Tibial nerve (tissue), 4 donors: ENCODE measurements around the gene PLEKHJ1. TPM values are rescaled to one million over a fixed set of nuclear protein-coding genes. Genes with fewer than 3 reads are reported as not detected.
A peak's percentile ranks its signal among the peaks of the same experiment; 100 is the strongest.

Source experiments
- DNase-seq, 2 donors: peaks; one replicate each; pipeline ENCODE4 v3.0.0-alpha.2; 2019; ENCODE audit warnings: low spot score in 2 of 2
- H3K27ac ChIP-seq, 4 donors: fragments of 200-600 bp; sonication (generic) in 3 of 4; one replicate each; pipeline ENCODE4 v1.5.1; 2017 to 2019; ENCODE audit warnings: mild to moderate bottlenecking in 1 of 4
- H3K27me3 ChIP-seq, 2 donors: fragments of 200-600 bp; sonication (generic) in 1 of 2; one replicate each; pipeline versions ENCODE4 v1.5.1 to v1.6.0; 2017 to 2019
- H3K36me3 ChIP-seq, 3 donors: fragments of 200-600 bp; sonication (generic); one replicate each; pipeline ENCODE4 v1.5.1; 2018 to 2019
- H3K4me1 ChIP-seq, 4 donors: fragments of 200-600 bp; sonication (generic) in 3 of 4; one replicate each; pipeline ENCODE4 v1.5.1; 2017 to 2019
- H3K4me3 ChIP-seq, 4 donors: fragments of 200-600 bp; sonication (generic) in 3 of 4; one replicate each; pipeline ENCODE4 v1.5.1; 2017 to 2019; ENCODE audit warnings: mild to moderate bottlenecking in 1 of 4, moderate library complexity in 1 of 4
- H3K9me3 ChIP-seq, 4 donors: fragments of 200-600 bp; sonication (generic) in 3 of 4; one replicate each; pipeline ENCODE4 v1.5.1; 2017 to 2019
- EP300 ChIP-seq, 2 donors: sonication (generic); formaldehyde crosslinking; IDR thresholded peaks; one replicate each; pipeline ENCODE4 v1.6.1; 2017; ENCODE audit warnings: antibody characterized with exemption in 2 of 2, mild to moderate bottlenecking in 1 of 2
- POLR2A ChIP-seq, 2 donors: fragments of 450-650 bp; IDR thresholded peaks; one replicate each; pipeline ENCODE4 v1.6.1; 2017; ENCODE audit warnings: antibody characterized with exemption in 2 of 2, mild to moderate bottlenecking in 2 of 2, moderate library complexity in 2 of 2
- WGBS, 2 donors: methylation state at CpG; one replicate each; pipeline ENCODE4 v1.1.5; 2018; 5-methylcytosine and 5-hydroxymethylcytosine counted together
- total RNA-seq, 4 donors: library from RNA; depleted of rRNA; stranded (reverse); fragments of >200 nt; gene quantifications; one replicate each; pipeline ENCODE4 v1.1.0, GENCODE V29; 2016
- TF ChIP-seq, protein P1 (sequence below), 5 experiments: fragments of 200-600 bp in 3 of 5; fragments of 450-650 bp in 2 of 5; sonication (generic) in 3 of 5; IDR thresholded peaks; one replicate each; pipeline ENCODE4 v1.5.1; 2016 to 2019; ENCODE audit warnings: antibody characterized with exemption in 5 of 5, mild to moderate bottlenecking in 3 of 5, moderate library complexity in 2 of 5

PLEKHJ1 gene
- total RNA-seq, 4 donors from 2014 or later: 37.3 to 67.5 (median 51.2) TPM

DNA sequence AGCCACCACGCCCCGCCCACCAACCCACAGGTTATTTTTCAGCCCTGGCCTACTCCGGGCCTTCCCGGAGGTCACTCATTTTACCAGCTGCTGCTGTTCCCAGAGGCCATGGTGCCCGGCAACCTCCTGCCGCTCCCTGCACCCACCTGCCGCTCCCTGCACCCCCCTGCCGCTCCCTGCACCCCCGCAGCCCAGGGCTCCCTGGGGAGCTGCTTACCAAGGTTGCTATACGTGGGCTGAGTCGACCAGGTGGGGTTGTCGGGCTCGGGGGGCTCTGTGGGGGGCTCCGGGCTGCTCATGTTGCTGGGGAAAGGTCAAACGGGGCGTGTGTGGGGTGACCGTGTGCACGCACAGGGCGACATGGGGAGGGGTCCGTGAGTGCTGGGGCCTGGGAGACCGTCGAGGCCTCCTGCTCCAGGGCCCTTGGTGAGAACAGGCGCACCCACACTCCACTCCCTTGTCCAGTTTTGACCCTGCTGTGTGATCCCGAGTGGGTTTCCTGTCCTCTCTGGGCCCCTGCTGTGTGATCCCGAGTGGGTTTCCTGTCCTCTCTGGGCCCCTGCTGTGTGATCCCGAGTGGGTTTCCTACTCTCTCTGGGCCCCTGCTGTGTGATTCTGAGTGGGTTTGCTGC, 44.6 kb upstream of the PLEKHJ1 start:
- Histone ChIP-seq H3K4me3 (no peak overlapping the region), H3K9me3 (no peaks in the 10 kb centered on the region), H3K27me3 (no peaks in the 10 kb centered on the region), H3K4me1 (peaks cover 0 to 41% (median 19%) of the 10 kb centered on the region in 4 donors), H3K36me3 (peaks cover 0 to 12% (median 0%) of the 10 kb centered on the region in 3 donors), H3K27ac (no peak overlapping the region)
- TF ChIP-seq EP300 (IDR thresholded peaks at IDR 0.05): no peak
- no peak for TF ChIP-seq POLR2A (IDR thresholded peaks at IDR 0.05)
- TF ChIP-seq, protein P1, sequence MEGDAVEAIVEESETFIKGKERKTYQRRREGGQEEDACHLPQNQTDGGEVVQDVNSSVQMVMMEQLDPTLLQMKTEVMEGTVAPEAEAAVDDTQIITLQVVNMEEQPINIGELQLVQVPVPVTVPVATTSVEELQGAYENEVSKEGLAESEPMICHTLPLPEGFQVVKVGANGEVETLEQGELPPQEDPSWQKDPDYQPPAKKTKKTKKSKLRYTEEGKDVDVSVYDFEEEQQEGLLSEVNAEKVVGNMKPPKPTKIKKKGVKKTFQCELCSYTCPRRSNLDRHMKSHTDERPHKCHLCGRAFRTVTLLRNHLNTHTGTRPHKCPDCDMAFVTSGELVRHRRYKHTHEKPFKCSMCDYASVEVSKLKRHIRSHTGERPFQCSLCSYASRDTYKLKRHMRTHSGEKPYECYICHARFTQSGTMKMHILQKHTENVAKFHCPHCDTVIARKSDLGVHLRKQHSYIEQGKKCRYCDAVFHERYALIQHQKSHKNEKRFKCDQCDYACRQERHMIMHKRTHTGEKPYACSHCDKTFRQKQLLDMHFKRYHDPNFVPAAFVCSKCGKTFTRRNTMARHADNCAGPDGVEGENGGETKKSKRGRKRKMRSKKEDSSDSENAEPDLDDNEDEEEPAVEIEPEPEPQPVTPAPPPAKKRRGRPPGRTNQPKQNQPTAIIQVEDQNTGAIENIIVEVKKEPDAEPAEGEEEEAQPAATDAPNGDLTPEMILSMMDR (IDR thresholded peaks at IDR 0.05): no peak
- DNase-seq: no peak
- WGBS, 2 donors: 61 to 68% methylated on average over 26 of the region's 26 CpGs

DNA sequence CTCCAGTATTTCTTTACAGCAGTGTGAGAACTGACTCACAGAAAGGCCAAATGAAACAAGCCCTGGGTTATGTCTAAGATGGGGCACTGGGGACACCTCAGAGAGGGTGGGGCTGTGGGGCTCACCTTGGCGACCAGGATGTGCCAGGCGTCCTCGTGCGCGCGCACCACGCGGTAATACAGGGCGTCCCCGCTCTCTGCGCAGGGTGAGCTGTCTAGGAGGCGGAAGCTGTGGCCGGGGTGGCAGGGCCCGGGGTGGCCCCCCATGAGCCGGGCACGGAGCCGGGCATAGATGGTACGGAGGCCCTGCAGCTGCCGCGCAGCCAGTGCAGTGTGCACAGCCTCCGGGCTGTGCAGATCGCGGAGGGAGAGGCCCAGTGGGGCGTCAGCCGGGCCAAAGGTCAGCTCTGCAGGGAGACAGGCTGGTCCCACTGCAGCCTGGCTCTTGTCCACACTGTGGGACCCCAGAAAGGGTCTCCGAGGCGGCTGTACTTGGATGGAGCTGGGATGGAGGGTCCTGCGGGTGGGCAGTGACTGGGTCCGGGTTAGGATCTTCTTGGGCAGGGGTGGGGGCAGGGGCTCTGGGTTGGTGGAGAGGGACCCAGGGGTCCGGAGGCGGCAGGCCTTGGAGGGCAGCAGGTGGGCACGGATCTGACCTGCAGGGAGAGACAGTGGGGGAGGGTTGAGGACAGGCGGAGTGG, 42.5 kb upstream of the PLEKHJ1 start:
- no peak for DNase-seq
- H3K9me3 ChIP-seq: no peaks in the 10 kb centered on the region
- no peak overlapping the region for H3K4me3 ChIP-seq
- no peak overlapping the region for H3K27ac ChIP-seq
- H3K36me3 ChIP-seq: peaks cover 0 to 19% (median 0%) of the 10 kb centered on the region in 3 donors
- WGBS, 2 donors: 84 to 85% methylated on average over 22 to 30 of the region's 33 CpGs
- TF ChIP-seq EP300 (IDR thresholded peaks at IDR 0.05) (no peak), POLR2A (IDR thresholded peaks at IDR 0.05) (no peak)
- TF ChIP-seq, protein P1 (IDR thresholded peaks at IDR 0.05): no peak
- peaks cover 0 to 61% (median 29%) of the 10 kb centered on the region in 4 donors for H3K4me1 ChIP-seq
- H3K27me3 ChIP-seq: no peaks in the 10 kb centered on the region

DNA sequence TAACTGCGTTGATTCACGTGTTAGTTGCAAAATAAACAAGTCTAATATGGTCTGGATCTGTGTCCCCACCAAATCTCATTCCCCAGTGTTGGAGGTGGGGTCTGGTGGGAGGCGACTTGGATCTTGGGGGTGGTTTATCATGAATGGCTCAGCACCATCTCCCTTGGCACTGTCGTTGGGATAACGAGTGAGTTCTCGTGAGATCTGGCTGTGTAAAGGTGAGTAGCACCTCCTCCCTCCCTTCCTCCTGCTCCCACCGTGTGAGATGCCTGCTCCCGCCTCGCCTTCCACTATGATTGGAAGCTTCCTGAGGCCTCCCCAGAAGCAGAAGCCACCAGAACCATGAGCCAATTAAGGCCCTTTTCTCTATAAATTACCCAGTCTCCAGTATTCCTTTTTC, 41.0 kb upstream of the PLEKHJ1 start:
- no peaks in the 10 kb centered on the region for H3K9me3 ChIP-seq
- peaks cover 0 to 29% (median 8%) of the 10 kb centered on the region in 3 donors for H3K36me3 ChIP-seq
- no peaks in the 10 kb centered on the region for H3K27me3 ChIP-seq
- 79 to 81% methylated on average over 9 of the region's 9 CpGs for WGBS, 2 donors
- peaks cover 0 to 67% (median 38%) of the 10 kb centered on the region in 4 donors for H3K4me1 ChIP-seq
- H3K4me3 ChIP-seq: no peak overlapping the region
- no peak for DNase-seq
- no peak overlapping the region for H3K27ac ChIP-seq
- TF ChIP-seq EP300 (IDR thresholded peaks at IDR 0.05) (no peak), POLR2A (IDR thresholded peaks at IDR 0.05) (no peak)
- TF ChIP-seq, protein P1 (IDR thresholded peaks at IDR 0.05): no peak

DNA sequence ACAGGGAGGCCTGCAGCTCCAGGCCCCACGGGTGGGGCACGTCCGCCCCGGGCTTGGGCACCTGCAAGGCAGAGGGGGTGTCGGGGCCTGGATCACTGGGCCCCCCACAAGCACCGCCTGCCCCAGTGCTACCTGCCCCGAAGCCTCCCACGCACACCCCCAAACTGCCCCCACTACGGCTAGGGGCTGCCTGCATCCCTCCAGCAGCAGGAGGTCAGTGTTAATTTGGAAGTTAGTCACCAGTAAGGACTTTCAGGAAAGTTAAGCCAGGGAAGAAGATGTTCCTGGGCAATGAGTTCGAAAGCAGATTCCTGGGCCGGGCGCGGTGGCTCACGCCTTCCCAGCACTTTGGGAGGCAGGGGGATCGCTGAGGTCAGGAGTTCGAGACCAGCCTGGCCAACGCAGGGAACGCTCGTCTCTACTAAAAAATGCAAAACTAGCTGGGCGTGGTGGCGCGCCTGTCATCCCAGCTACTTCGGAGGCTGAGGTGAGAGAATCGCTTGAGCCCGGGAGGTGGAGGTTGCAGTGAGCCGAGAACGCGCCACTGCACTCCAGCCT, 40.4 kb upstream of the PLEKHJ1 start:
- Histone ChIP-seq H3K4me1 (peaks cover 0 to 67% (median 38%) of the 10 kb centered on the region in 4 donors), H3K27me3 (no peaks in the 10 kb centered on the region), H3K36me3 (peaks cover 0 to 34% (median 14%) of the 10 kb centered on the region in 3 donors), H3K27ac (peak overlapping the region in 2 of 4 donors; percentile 17 to 55), H3K9me3 (no peaks in the 10 kb centered on the region), H3K4me3 (no peak overlapping the region)
- DNase-seq: no peak
- WGBS, 2 donors: 84 to 90% methylated on average over 25 to 28 of the region's 28 CpGs
- no peak for TF ChIP-seq EP300 (IDR thresholded peaks at IDR 0.05)
- no peak for TF ChIP-seq POLR2A (IDR thresholded peaks at IDR 0.05)
- TF ChIP-seq, protein P1 (IDR thresholded peaks at IDR 0.05): no peak
